Prostate gland (tissue), 2 donors: Measurements from ENCODE around the gene TIGIT. TPM values are rescaled to one million over a fixed set of nuclear protein-coding genes. Genes with fewer than 3 reads are reported as not detected.
"Not testable (repeated sequence)": the region's sequence is repeated elsewhere in the genome, so short reads cannot be mapped to it uniquely, and the experiment has no call there.

Experiments used
- DNase-seq: peaks from one replicate; pipeline ENCODE4 v3.0.0-alpha.2; 2019; ENCODE audit warnings: low spot score
- H3K27ac ChIP-seq, 2 donors: fragments of 200-600 bp; sonication (generic); 2 replicates each; pipeline ENCODE4 v1.5.1; 2017 to 2019
- H3K27me3 ChIP-seq: fragments of 200-600 bp; sonication (generic); replicated peaks from 2 replicates; pipeline ENCODE4 v1.5.1; 2019; ENCODE audit not compliant: insufficient read depth
- H3K36me3 ChIP-seq, 2 donors: fragments of 200-600 bp; sonication (generic); 1 replicate in 1 of 2; 2 replicates in 1 of 2; pipeline versions ENCODE4 v1.5.1 to v1.8.1; 2017 to 2019
- H3K4me1 ChIP-seq: fragments of 200-600 bp; sonication (generic); replicated peaks from 2 replicates; pipeline ENCODE4 v1.5.1; 2019
- H3K4me3 ChIP-seq, 2 donors: fragments of 200-600 bp; sonication (generic); 2 replicates each; pipeline ENCODE4 v1.5.1; 2017 to 2019
- H3K9me3 ChIP-seq: fragments of 200-600 bp; sonication (generic); 2 replicates; pipeline ENCODE4 v1.5.1; 2017
- CTCF ChIP-seq, 4 experiments: fragments of 200-600 bp in 2 of 4; fragments of 450-650 bp in 2 of 4; sonication (generic) in 2 of 4; IDR thresholded peaks; 1 replicate in 3 of 4; 2 replicates in 1 of 4; pipeline ENCODE4 v1.5.1; 2016 to 2019; ENCODE audit warnings: antibody characterized with exemption in 4 of 4, mild to moderate bottlenecking in 2 of 4, moderate library complexity in 2 of 4
- POLR2A ChIP-seq: fragments of 450-650 bp; IDR thresholded peaks from one replicate; pipeline ENCODE4 v1.6.1; 2016; ENCODE audit warnings: antibody characterized with exemption, mild to moderate bottlenecking
- POLR2AphosphoS5 ChIP-seq: sonication (generic); formaldehyde crosslinking; IDR thresholded peaks from one replicate; pipeline ENCODE4 v1.6.1; 2017; ENCODE audit warnings: antibody characterized with exemption
- WGBS: methylation state at CpG from one replicate; pipeline ENCODE4 v1.1.5; 2018; 5-methylcytosine and 5-hydroxymethylcytosine counted together
- intact Hi-C: fragments of 100-400 bp; cut with DNase I; formaldehyde crosslinking; loops from one replicate; pipeline ENCODE4 v1.14.2; 2022
- total RNA-seq, 2 donors: library from RNA; depleted of rRNA; stranded (reverse); fragments of >200 nt; gene quantifications; one replicate each; pipeline ENCODE4 v1.1.0, GENCODE V29; 2016

TIGIT gene
- total RNA-seq, 2 donors from 2014 or later = 0.40 TPM; not detected in 1

DNA sequence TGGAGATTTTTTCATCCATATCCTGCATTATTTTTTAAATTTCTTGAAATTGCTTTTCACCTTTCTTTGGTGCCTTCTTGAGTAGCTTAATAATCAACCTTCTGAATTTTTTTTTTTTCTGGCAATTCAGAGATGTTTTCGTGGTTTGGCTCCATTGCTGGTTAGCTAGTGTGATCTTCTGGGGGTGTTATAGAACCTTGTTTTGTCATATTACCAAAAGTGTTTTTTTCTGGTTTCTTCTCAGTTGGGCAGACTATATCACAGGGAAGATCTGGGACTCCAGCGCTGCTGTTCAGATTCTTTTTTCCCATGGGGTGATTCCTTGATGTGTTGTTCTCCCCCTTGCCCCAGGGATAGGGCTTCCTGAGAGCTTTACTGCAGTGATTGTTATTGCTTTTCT lies 23.8 kb upstream of the TIGIT start:
- 94% methylated on average over 2 of the region's 2 CpGs for WGBS
- no peak for TF ChIP-seq CTCF (IDR thresholded peaks at IDR 0.05)
- TF ChIP-seq POLR2AphosphoS5 = no peak
- no peak for TF ChIP-seq POLR2A
- Histone ChIP-seq H3K4me1 (no peaks in the 10 kb centered on the region), H3K27me3 (no peaks in the 10 kb centered on the region), H3K4me3 (no peak overlapping the region), H3K9me3 (no peaks in the 10 kb centered on the region), H3K36me3 (no peaks in the 10 kb centered on the region), H3K27ac (no peak overlapping the region)
- intact Hi-C loops = no loop called here
- no peak for DNase-seq

DNA sequence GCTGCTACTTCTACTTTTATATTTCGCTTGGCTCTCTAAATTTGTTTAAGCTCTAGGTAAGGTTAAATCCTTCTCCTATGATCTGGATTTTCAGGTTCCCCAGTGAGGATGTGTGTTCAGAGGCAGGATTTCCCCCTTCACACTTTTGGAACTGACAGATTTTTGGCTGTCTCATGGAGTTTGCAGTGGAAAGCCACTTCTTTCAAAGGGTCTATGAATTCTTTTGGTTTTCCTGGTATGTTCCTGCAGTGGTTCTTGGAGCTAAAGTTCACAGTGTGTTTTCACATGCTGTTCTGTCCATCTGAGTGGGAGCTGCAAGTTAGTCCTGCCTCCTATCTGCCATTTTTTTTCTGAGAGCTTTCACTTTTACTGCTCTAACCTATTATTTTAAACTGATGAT lies 21.6 kb upstream of the TIGIT start:
- DNase-seq = no peak
- no peak for TF ChIP-seq POLR2A
- no peak for TF ChIP-seq CTCF (IDR thresholded peaks at IDR 0.05)
- no peak for TF ChIP-seq POLR2AphosphoS5
- Histone ChIP-seq H3K4me1 (no peaks in the 10 kb centered on the region), H3K27me3 (no peaks in the 10 kb centered on the region), H3K27ac (no peak overlapping the region), H3K9me3 (no peaks in the 10 kb centered on the region), H3K36me3 (no peaks in the 10 kb centered on the region), H3K4me3 (no peak overlapping the region)
- WGBS = 50% methylated on average over 1 of the region's 1 CpG
- intact Hi-C loops = no loop called here

- H3K27me3 ChIP-seq = no peaks in the 10 kb centered on the region
These were observed 18.9 kb upstream of the TIGIT start for GRCh38 chr3:114274929-114275328.

DNA sequence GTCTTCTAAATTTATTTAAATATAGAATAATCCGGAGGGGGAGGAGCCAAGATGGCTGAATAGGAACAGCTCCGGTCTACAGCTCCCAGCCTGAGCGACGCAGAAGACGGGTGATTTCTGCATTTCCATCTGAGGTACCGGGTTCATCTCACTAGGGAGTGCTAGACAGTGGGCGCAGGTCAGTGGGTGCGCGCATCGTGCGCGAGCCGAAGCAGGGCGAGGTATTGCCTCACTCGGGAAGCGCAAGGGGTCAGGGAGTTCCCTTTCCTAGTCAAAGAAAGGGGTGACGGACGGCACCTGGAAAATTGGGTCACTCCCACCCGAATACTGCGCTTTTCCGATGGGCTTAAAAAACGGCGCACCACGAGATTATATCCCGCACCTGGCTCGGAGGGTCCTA lies 17.0 kb upstream of the TIGIT start:
- DNase-seq, H3K27ac ChIP-seq, H3K9me3 ChIP-seq, H3K27me3 ChIP-seq, H3K36me3 ChIP-seq, intact Hi-C loops, H3K4me3 ChIP-seq, H3K4me1 ChIP-seq: not testable (repeated sequence)
- 96% methylated on average over 10 of the region's 26 CpGs for WGBS

More at GRCh38 chr3:114274929-114275328, 18.9 kb upstream of the TIGIT start:
- TF ChIP-seq CTCF (IDR thresholded peaks at IDR 0.05) (no peak), POLR2A (no peak), POLR2AphosphoS5 (no peak)
- Histone ChIP-seq H3K27ac (no peak overlapping the region), H3K4me3 (no peak overlapping the region), H3K4me1 (no peaks in the 10 kb centered on the region), H3K36me3 (no peaks in the 10 kb centered on the region), H3K9me3 (no peaks in the 10 kb centered on the region)
- intact Hi-C loops = no loop called here
- no peak for DNase-seq
- 95% methylated on average over 1 of the region's 1 CpG for WGBS

- 93% methylated on average over 1 of the region's 1 CpG for WGBS
- Histone ChIP-seq H3K36me3 (no peaks in the 10 kb centered on the region), H3K27me3 (no peaks in the 10 kb centered on the region), H3K9me3 (no peaks in the 10 kb centered on the region), H3K27ac (no peak overlapping the region), H3K4me3 (no peak overlapping the region), H3K4me1 (no peaks in the 10 kb centered on the region)
- no peak for TF ChIP-seq CTCF (IDR thresholded peaks at IDR 0.05)
- no peak for TF ChIP-seq POLR2A
- no peak for TF ChIP-seq POLR2AphosphoS5
- DNase-seq = no peak
- intact Hi-C loops = no loop called here
These were observed 9.2 kb upstream of the TIGIT start for GRCh38 chr3:114284644-114285043.
